Upper lobe of left lung (tissue), 6 donors: Measurements from ENCODE around the gene PRDX1. TPM values are rescaled to one million over a fixed set of nuclear protein-coding genes. Genes with fewer than 3 reads are reported as not detected.
"Not testable (repeated sequence)": the region's sequence is repeated elsewhere in the genome, so short reads cannot be mapped to it uniquely, and the experiment has no call there.

Source experiments
- ATAC-seq, 2 donors: fragments of 200-7000 bp; cut with Tn5 transposase; one replicate each; pipeline ENCODE4 v1.9.1; 2022; ENCODE audit warnings: mild to moderate bottlenecking in 2 of 2, moderate library complexity in 2 of 2; ENCODE audit not compliant: low FRiP score in 2 of 2
- DNase-seq, 2 donors: peaks; one replicate each; pipeline ENCODE4 v3.0.0-alpha.2; 2019 to 2020
- H3K27ac ChIP-seq, 4 donors: fragments of 200-600 bp; sonication (generic); one replicate each; pipeline ENCODE4 v1.5.1; 2016 to 2019
- H3K27me3 ChIP-seq, 4 donors: fragments of 200-600 bp; sonication (generic); one replicate each; pipeline ENCODE4 v1.5.1; 2017 to 2019
- H3K36me3 ChIP-seq, 4 donors: fragments of 200-600 bp; sonication (generic); one replicate each; pipeline ENCODE4 v1.5.1; 2016 to 2019
- H3K4me1 ChIP-seq, 4 donors: fragments of 200-600 bp; sonication (generic); one replicate each; pipeline ENCODE4 v1.5.1; 2018 to 2019
- H3K4me3 ChIP-seq, 4 donors: fragments of 200-600 bp; sonication (generic); one replicate each; pipeline ENCODE4 v1.5.1; 2017 to 2019; ENCODE audit warnings: mild to moderate bottlenecking in 2 of 4, moderate library complexity in 1 of 4
- H3K9me3 ChIP-seq, 4 donors: fragments of 200-600 bp; sonication (generic); one replicate each; pipeline ENCODE4 v1.5.1; 2018 to 2019
- EP300 ChIP-seq, 4 donors: sonication (generic); formaldehyde crosslinking; IDR thresholded peaks; one replicate each; pipeline ENCODE4 v1.5.1; 2017; ENCODE audit warnings: antibody characterized with exemption in 4 of 4, control low read depth in 2 of 4
- POLR2A ChIP-seq, 4 donors: fragments of 450-650 bp; IDR thresholded peaks; one replicate each; pipeline ENCODE4 v1.5.1; 2016 to 2017; ENCODE audit warnings: antibody characterized with exemption in 4 of 4, mild to moderate bottlenecking in 2 of 4
- POLR2AphosphoS5 ChIP-seq, 2 donors: sonication (generic); formaldehyde crosslinking; IDR thresholded peaks; one replicate each; pipeline ENCODE4 v1.5.1; 2017; ENCODE audit warnings: antibody characterized with exemption in 2 of 2
- WGBS, 2 donors: methylation state at CpG; one replicate each; pipeline ENCODE4 v1.1.5; 2017 to 2018; 5-methylcytosine and 5-hydroxymethylcytosine counted together
- total RNA-seq, 6 donors: library from RNA; depleted of rRNA in 4 of 6; stranded (reverse); fragments of >200 nt in 4 of 6; gene quantifications; one replicate each; pipeline versions ENCODE4 v1.1.0 to v1.2.1, GENCODE V29; 2016 to 2021
- TF ChIP-seq, protein P1 (sequence below), 6 experiments: fragments of 450-650 bp in 4 of 6; fragments of 200-600 bp in 2 of 6; sonication (generic) in 2 of 6; IDR thresholded peaks; one replicate each; pipeline ENCODE4 v1.5.1; 2016 to 2019; ENCODE audit warnings: antibody characterized with exemption in 6 of 6
- donor health status: DM: no; HTN: no; CAD: no; lungs with moderate emphysema.
- donor health status: DM: no; HTN: yes; CAD: no; lungs with severe emphysema.

PRDX1 gene
- total RNA-seq, 6 donors from 2014 or later, result 108 to 468 (median 390) TPM

- Histone ChIP-seq H3K4me1 (peaks cover 5 to 21% (median 9%) of the 10 kb centered on the region in 4 donors), H3K27me3 (no peaks in the 10 kb centered on the region), H3K4me3 (peak overlapping the region; percentile 48 to 99 (median 82)), H3K9me3 (no peaks in the 10 kb centered on the region), H3K27ac (peak overlapping the region; percentile 70 to 91 (median 84)), H3K36me3 (no peaks in the 10 kb centered on the region)
- 2 to 6% methylated on average over 17 of the region's 17 CpGs for WGBS, 2 donors
- DNase-seq, result no peak
- ATAC-seq, result peak in 1 of 2 donors; percentile 17
- no peak for TF ChIP-seq POLR2AphosphoS5 (IDR thresholded peaks at IDR 0.05)
- TF ChIP-seq POLR2A (IDR thresholded peaks at IDR 0.05), result no peak
- no peak for TF ChIP-seq EP300 (IDR thresholded peaks at IDR 0.05)
- TF ChIP-seq, protein P1, sequence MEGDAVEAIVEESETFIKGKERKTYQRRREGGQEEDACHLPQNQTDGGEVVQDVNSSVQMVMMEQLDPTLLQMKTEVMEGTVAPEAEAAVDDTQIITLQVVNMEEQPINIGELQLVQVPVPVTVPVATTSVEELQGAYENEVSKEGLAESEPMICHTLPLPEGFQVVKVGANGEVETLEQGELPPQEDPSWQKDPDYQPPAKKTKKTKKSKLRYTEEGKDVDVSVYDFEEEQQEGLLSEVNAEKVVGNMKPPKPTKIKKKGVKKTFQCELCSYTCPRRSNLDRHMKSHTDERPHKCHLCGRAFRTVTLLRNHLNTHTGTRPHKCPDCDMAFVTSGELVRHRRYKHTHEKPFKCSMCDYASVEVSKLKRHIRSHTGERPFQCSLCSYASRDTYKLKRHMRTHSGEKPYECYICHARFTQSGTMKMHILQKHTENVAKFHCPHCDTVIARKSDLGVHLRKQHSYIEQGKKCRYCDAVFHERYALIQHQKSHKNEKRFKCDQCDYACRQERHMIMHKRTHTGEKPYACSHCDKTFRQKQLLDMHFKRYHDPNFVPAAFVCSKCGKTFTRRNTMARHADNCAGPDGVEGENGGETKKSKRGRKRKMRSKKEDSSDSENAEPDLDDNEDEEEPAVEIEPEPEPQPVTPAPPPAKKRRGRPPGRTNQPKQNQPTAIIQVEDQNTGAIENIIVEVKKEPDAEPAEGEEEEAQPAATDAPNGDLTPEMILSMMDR (IDR thresholded peaks at IDR 0.05), result no peak
Measured at GRCh38 chr1:45490121-45490625, 31.5 kb downstream of the PRDX1 start.

GRCh38 chr1:45489379-45489778, 32.3 kb downstream of the PRDX1 start:
- H3K27ac ChIP-seq, DNase-seq, H3K36me3 ChIP-seq, ATAC-seq, H3K9me3 ChIP-seq, H3K27me3 ChIP-seq: not testable (repeated sequence)
- Histone ChIP-seq H3K4me1 (peaks cover 5 to 21% (median 9%) of the 10 kb centered on the region in 4 donors), H3K4me3 (peak overlapping the region in 2 of 4 donors; percentile 95 to 99)
- 60 to 73% methylated on average over 14 of the region's 14 CpGs for WGBS, 2 donors

- peaks cover 5 to 21% (median 9%) of the 10 kb centered on the region in 4 donors for H3K4me1 ChIP-seq
- H3K4me3 ChIP-seq, result no peak overlapping the region
- ATAC-seq (no peak), DNase-seq (no peak)
- H3K36me3 ChIP-seq, result no peaks in the 10 kb centered on the region
- H3K9me3 ChIP-seq, result no peaks in the 10 kb centered on the region
- no peaks in the 10 kb centered on the region for H3K27me3 ChIP-seq
- H3K27ac ChIP-seq, result no peak overlapping the region
- 75 to 88% methylated on average over 10 of the region's 10 CpGs for WGBS, 2 donors
- TF ChIP-seq EP300 (IDR thresholded peaks at IDR 0.05) (no peak), POLR2AphosphoS5 (IDR thresholded peaks at IDR 0.05) (no peak)
- TF ChIP-seq, protein P1 (IDR thresholded peaks at IDR 0.05), result no peak
Measured at GRCh38 chr1:45488666-45489377, 32.9 kb downstream of the PRDX1 start.

DNA sequence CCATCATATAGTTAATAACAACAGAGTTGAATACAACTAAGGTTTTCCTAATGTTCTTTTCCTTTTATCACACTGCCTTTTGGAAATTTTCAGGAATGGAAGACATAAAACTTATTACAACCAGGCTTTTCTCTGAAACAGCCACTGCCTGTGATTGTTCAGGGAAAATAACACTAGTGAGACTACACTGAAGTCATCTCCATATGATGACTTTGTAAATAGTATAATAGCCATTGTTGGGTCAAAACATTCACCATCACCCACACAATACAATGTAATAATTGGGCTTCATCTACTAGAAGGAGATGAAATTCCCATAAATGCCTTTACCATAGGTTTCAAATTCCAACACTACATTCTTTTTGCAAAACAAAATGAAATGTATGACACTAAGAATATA, 35.7 kb downstream of the PRDX1 start:
- Histone ChIP-seq H3K27ac (no peak overlapping the region), H3K36me3 (no peaks in the 10 kb centered on the region), H3K4me3 (no peak overlapping the region), H3K27me3 (no peaks in the 10 kb centered on the region), H3K4me1 (peaks cover 5 to 14% (median 9%) of the 10 kb centered on the region in 4 donors), H3K9me3 (no peaks in the 10 kb centered on the region)
- no peak for ATAC-seq
- TF ChIP-seq EP300 (IDR thresholded peaks at IDR 0.05) (no peak), POLR2AphosphoS5 (IDR thresholded peaks at IDR 0.05) (no peak), POLR2A (IDR thresholded peaks at IDR 0.05) (no peak)
- TF ChIP-seq, protein P1 (IDR thresholded peaks at IDR 0.05), result no peak
- DNase-seq, result no peak

- Histone ChIP-seq H3K4me1 (no peaks in the 10 kb centered on the region), H3K36me3 (no peaks in the 10 kb centered on the region), H3K4me3 (no peak overlapping the region), H3K27ac (no peak overlapping the region), H3K27me3 (no peaks in the 10 kb centered on the region), H3K9me3 (no peaks in the 10 kb centered on the region)
- WGBS, 2 donors, result 78 to 81% methylated on average over 5 of the region's 5 CpGs
- DNase-seq (no peak), ATAC-seq (no peak)
- no peak for TF ChIP-seq POLR2A (IDR thresholded peaks at IDR 0.05)
- TF ChIP-seq EP300 (IDR thresholded peaks at IDR 0.05), result no peak
- TF ChIP-seq, protein P1 (IDR thresholded peaks at IDR 0.05), result no peak
- TF ChIP-seq POLR2AphosphoS5 (IDR thresholded peaks at IDR 0.05), result no peak
Measured at GRCh38 chr1:45479039-45479748, 42.5 kb downstream of the PRDX1 start.
